ENCODE measurements around the gene QRICH2.
"Not testable (repeated sequence)": the region's sequence is repeated elsewhere in the genome, so short reads cannot be mapped to it uniquely, and the experiment has no call there.

The QRICH2 gene

GRCh38 chr17:76265624-76266243, 42.3 kb downstream of the QRICH2 start:
- DNase-seq, result no peak

DNA sequence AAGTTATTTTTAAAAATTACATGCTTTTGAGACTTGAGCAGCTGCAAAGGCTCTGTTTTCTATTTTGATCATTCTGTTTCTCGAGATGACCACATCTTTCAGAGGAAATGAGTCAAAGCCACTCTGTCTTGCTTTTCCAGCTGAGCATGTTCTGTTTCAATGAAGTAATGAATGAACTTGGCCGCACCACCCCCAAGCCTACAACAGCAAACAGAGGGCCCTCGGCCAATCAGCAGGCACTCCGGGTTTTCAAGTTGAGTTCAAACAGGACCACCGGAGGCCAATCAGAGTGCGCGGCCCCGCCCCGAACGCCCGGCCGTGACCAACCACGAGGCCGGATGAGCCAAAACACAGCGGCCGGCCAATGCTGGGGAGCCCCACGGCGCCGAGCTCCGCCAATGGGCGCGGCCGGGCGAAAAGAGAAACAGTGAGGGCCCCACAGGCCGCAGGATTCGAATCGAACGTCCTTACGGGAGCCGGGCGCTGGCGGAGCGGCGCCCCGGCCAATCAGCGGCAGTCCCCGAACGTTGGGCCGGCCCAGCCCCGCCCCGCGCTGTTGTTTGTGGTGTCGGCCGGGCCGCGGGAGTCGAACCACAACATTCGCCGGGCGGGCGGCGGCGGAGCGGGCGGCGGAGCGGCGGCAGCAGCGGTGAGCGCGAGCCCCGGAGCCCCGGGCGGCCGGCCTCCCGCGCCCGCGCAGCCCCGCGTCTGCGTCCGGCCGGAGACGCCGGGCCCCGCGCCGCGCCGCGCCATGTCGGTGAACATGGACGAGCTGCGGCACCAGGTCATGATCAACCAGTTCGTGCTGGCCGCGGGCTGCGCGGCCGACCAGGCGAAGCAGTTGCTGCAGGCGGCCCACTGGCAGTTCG, 43.1 kb downstream of the QRICH2 start, which contains the start of gene UBALD2:
TSS of gene UBALD2 (plus strand) at position 594 of the 869 bp plus-strand sequence. CDS start at position 752, 158 bp downstream.
- DNase-seq, result peak; percentile 98

DNA sequence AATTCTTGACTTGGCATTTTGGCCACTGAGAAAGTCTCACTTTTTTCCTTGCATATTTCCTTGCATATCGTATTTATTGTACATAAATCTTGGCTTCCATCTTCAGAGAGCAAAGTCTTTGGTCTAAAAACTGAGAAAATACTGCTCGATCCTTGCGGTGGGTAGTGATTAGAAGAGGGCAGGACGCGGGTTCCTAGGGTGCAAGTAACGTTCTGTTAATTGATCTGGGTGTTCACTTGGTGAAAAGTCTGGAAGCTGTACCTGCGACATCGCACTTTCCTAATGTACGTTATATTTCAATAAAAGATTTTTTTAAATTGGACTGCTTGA, 43.7 kb downstream of the QRICH2 start:
- no peak for DNase-seq

- no peak for DNase-seq
These were observed 44.2 kb downstream of the QRICH2 start for GRCh38 chr17:76263896-76264295.

DNA sequence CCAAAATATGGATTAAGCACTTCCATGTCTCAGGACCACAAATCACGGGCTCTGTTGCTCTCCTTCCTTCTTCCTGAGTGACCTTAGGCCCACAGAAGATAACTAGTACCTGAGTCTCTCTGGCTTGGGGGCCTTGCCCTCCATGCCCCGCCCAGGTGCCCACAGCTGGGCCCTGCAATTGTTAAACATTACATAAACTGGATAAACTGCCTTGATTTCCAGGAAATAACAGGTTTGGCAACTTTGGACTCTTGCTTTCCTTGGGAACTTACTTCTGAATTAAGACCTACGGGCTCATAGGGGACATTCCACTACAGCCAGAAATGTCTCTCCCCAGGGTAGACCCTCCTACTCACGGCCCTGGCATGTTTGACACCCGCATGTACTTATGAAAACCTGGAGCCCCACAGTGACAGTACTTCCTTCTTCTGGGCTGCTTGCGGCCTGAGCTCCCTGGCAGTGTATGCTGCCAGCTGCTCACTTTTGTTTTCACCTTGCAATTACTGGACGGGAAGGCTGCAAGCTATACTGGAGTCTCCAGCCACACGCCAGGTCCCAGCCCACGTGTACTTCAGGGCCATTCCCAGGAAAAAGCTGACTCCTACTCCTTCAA, 45.2 kb downstream of the QRICH2 start:
- DNase-seq, result no peak

DNA sequence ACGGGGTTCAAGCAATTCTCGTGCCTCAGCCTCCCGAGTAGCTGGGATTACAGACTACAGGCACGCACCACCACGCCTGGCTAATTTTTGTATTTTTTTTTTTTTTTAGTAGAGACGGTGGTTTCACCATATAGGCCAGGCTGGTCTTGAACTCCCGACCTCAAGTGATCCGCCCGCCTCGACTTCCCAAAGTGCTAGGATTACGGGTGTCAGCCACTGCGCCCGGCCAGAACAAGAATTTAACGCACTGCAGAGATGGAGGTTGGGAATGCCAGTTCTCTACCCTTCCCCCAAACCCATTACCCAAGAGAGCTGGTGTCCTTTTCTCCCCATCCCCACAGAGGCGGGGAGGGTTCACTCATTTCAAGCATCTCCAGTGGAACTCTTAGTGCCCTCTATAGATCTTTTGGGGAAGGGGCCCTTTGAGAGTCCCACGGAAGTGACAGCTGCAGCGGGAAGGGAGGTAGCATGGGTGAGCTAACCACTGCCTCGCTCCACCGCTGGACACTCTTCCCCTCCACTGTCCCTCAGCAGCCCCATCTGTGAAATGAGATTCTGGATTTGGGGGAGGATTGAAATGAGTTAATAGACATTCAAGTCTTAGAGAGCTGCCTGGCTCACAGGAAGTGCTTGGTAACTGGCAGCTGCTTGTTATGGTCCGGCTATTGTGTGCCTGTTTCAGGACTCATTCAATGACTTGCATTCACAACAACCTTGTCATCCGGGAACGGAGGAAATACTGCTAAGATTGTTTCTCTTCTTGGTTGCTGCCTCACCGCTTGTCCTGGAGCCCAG, 46.5 kb downstream of the QRICH2 start:
- no peak for DNase-seq

DNA sequence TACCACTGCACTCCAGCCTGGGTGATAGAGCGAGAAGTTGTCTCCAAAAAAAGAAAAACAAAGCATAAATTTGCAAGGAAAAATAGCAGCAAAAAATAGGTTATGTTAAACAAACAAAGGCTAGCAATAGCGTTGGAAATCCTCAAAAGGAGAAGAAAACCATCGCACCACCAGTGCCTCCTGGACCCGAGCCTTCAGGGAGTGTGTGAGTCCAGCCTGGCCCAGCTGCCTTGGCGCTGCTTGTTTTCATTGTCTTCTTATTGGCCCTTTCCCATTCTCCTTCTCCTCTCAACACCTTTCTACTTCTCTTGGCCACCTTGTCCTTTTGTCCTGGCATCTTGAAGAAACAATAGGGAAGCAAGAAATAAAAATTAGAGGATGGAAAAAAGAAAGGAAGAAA, 47.4 kb downstream of the QRICH2 start:
- DNase-seq, result no peak

GRCh38 chr17:76260220-76260619, 47.9 kb downstream of the QRICH2 start:
- DNase-seq, result no peak

DNA sequence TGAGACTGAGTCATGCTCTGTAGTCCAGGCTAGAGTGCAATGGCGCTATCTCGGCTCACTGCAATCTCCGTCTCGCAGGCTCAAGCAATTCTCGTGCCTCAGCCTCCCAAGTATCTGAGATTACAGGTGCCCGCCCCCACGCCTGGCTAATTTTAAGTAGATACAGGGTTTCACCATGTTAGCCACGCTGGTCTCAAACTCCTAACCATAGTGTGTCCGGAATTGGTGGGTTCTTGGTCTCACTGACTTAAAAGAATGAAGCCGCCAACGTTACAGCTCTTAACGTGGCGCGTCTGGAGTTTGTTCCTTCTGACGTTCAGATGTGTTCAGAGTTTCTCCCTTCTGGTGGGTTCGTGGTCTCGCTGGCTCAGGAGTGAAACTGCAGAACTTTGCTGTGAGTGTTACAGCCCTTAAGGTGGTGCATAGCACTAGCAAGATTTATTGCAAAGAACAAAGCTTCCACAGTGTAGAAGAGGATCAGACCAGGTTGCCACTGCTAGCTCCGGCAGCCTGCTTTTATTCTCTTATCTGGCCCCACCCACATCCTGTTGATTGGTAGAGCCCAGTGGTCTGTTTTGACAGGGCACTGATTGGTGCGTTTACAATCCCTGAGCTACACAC, 51.5 kb downstream of the QRICH2 start:
- DNase-seq, result not testable (repeated sequence)

- no peak for DNase-seq
These were observed 52.2 kb downstream of the QRICH2 start for GRCh38 chr17:76255801-76256429.

GRCh38 chr17:76254275-76254674, 53.8 kb downstream of the QRICH2 start:
- DNase-seq, result no peak

DNA sequence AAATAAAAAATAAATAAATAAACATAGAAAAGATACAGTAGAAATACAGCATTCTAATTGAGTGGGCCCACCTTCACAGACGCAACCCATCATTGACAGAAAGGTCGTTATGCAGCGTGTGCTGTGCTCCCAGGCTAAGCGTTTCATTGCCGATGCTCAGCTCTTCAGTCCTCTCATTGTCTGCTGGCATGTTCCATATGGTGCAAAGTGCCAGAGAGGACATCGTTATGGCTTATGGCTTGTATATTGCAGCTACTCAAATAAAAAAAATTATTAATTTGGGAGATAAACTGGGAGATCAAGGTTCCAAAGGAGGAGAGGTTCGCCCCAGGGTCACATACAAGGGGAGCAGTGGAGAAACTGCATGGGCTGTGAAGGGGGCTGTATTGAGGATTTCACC, 54.2 kb downstream of the QRICH2 start:
- no peak for DNase-seq

DNA sequence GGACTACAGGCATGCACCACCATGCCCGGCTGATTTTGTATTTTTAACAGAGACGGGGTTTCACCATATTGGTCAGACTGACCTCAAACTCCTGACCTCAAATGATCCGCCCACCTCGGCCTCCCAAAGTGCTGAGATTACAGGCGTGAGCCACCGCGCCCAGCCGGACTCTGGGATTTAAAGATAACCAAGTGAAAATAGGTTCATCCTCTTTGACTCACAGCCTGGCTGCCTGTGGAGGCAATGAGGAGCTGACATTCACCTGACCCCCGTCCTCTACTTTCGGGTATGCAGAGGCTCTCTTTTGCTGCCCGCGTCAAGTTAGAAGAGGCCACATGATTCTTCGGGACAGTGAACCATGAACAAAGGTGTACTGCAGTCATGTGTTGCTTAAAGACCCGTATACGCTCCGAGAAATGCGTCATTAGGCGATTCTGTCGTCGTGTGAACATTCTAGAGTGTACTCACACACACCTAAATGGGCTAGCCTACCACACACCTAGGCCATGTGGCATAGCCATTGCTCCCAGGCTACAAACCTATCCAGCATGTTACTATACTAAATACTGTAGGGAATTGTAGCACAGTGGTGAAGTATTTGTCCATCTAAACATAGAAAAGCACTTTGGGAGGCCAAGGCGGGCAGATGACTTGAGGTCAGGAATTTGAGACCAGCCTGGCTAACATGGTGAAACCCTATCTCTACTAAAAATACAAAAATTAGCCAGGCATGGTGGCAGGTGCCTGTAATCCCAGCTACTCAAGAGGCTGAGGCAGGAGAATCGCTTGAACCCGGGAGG, 54.9 kb downstream of the QRICH2 start:
- DNase-seq, result not testable (repeated sequence)

DNA sequence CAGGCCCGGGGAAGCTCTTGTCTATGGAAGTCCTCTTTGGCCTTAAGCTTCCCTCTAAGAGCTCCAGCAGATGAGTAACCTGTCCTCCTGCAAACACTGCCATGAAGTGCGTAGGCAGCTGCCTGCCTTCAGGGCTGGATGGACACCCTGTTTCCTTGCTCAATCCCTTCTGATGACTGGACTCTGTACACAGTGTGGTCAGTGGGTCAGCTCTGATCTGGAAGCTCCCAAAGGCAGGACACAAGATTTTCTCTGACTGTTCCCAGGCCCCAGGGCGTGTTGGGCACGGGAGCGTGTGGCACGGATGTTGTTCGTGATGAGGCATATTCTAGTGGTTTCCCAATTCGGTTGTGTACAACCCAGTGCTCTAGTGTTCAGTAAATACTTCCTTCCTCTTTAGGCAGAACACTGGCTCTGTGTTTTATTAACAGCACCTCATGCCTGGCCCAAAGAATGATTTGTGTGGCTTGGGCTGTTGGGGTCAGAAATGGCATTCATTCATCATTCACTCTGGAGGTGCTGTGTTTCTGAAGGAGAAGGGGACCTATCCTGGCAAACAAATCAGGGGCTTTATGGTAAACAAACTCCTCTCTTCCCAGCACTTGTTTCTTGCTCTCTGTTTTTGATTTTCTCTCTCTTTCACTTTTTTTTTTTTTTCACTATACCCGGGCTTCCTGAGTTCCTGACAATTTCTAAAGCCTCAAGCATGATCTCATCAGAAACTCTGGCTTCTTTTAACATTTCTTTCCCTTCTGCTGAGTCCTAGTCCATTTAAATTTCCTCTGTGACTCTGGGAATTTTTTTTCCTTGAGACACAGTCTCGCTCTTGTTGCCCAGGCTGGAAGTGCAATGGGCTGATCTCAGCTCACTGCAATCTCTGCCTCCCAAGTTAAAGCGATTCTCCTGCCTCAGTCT, 55.8 kb downstream of the QRICH2 start:
- DNase-seq, result no peak

DNA sequence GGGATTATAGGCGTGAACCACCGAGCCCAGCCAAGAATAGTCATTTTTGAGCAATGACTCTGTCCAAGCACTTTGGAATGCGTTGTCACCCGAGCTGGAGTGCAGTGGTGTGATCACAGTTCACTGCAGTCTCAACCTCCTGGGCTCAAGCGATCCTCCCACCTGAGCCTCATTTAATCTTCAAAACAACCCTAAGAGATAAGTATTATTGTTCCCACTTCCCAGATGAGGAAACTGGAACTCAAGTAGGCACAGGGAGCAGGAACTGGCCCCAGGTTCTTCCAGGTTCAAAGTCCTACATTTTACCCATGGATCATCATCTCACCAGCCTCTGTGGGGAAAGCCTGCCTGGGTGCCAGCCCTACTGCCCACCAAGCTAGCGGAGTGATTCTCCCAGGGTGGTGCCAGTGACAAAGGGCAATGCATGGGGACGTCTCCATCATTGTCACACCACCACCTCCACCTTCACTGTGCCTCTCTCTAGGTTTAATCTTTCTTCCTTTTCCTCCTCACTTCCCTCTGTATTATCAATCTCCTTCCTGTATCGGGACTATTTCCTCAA, 56.5 kb downstream of the QRICH2 start:
- DNase-seq, result no peak

DNA sequence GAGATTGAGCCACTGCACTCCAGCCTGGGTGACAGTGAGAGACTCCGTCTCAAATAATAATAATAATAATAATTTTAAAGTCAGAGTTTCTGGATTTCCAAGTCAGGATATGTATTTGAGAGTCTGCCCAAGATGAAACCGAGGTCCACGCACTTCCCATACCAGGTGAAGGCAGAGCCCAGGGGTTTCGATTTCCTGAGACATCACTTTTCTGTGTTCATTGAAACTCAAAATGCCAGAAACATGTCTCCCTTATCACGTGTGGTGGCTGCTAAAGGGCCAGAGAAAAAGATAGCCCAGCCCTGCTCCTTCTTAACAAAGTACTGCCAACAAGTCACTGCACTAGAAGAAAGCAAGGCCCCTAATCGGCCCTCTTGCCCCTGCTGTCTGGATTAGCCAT, 57.9 kb downstream of the QRICH2 start:
- no peak for DNase-seq

DNA sequence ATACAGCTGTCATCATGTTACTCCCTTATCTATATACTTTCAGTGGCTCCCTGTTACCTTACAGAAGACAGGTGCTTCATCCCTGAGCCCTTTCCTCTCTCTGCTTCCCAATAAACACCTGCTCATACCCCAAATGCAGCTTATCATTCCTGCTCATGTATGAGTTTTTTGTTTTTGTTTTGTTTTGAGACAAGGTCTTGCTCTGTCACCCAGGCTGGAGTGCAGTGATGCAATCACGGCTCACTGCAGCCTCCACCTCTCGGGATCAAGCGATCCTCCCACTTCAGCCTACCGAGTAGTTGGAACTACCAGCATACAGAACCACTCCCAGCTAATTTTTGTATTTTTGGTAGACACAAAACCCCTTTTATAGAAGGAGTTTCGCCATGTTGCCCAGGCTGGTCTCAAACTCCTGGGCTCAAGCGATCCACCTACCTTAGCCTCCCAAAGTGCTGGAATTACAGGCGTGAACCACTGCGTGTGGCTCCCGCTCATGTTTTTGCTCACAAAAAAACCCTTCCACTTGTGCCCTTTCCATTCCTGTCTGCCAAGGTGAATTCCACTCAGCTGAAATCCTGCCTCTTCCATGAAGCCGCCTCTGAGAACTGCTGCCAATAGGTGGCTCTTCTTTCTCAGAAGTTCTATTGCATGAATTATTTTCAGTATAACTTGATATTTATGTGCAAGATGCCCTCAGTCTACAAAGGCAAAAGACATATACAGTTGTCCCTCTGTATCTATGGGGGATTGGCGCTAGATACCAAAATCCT, 59.9 kb downstream of the QRICH2 start:
- DNase-seq, result no peak

- no peak for DNase-seq
These were observed 60.8 kb downstream of the QRICH2 start for GRCh38 chr17:76247304-76247703.

All from activated CD4-positive, alpha-beta T cell treated with anti-CD3 and anti-CD28 coated beads for 1 hour (primary cell).